Fibroblast of lung (primary cell): ENCODE data around the gene PTP4A2.

Experiments
- CTCF ChIP-seq, 2 donors: IDR thresholded peaks in 1 of 2; conservative IDR thresholded peaks in 1 of 2; 1 replicate in 1 of 2; 2 replicates in 1 of 2; pipeline ENCODE4 v1.5.1; 2011 to 2012; ENCODE audit warnings: low read length in 2 of 2, control low read depth in 1 of 2, inconsistent platforms in 1 of 2, low read depth in 1 of 2, mild to moderate bottlenecking in 1 of 2
- EZH2 ChIP-seq: IDR thresholded peaks from 2 replicates; pipeline ENCODE4 v1.5.1; 2012; ENCODE audit warnings: low read length, control low read depth, mild to moderate bottlenecking; ENCODE audit errors: missing control alignments

- TF ChIP-seq CTCF (conservative IDR thresholded peaks at IDR 0.05 in 1 of 2, IDR thresholded peaks at IDR 0.05 in 1 of 2; ENCODE audit: low read depth in 1 of 2, low read length in 2 of 2) (no peak), EZH2 (no peak)
These were observed 33.1 kb downstream of the PTP4A2 start for GRCh38 chr1:31905093-31905509.
